Parathyroid adenoma (tissue), 2 donors: ENCODE measurements around the gene GRM7.

Source experiments
- H2AFZ ChIP-seq: fragments of 300-600 bp; sonication (generic); one replicate; pipeline ENCODE4 v1.7.0; 2017; ENCODE audit warnings: antibody characterized with exemption, mild to moderate bottlenecking
- H3K27ac ChIP-seq: fragments of 300-600 bp; sonication (generic); one replicate; pipeline ENCODE4 v1.7.0; 2017
- H3K27me3 ChIP-seq: fragments of 300-600 bp; sonication (generic); one replicate; pipeline ENCODE4 v1.7.0; 2017; ENCODE audit warnings: low read length; ENCODE audit not compliant: control insufficient read depth, insufficient read depth
- H3K36me3 ChIP-seq: fragments of 300-600 bp; sonication (generic); one replicate; pipeline ENCODE4 v1.7.0; 2017; ENCODE audit warnings: low read length; ENCODE audit not compliant: control insufficient read depth, insufficient read depth
- H3K4me1 ChIP-seq: fragments of 300-600 bp; sonication (generic); one replicate; pipeline ENCODE4 v1.7.0; 2017; ENCODE audit warnings: control low read depth
- H3K4me2 ChIP-seq: fragments of 300-600 bp; sonication (generic); one replicate; pipeline ENCODE4 v1.7.0; 2017; ENCODE audit warnings: low read length
- H3K4me3 ChIP-seq: fragments of 300-600 bp; sonication (generic); one replicate; pipeline ENCODE4 v1.7.0; 2017; ENCODE audit warnings: low read depth, low read length
- H3K79me2 ChIP-seq: fragments of 300-600 bp; sonication (generic); one replicate; pipeline ENCODE4 v1.7.0; 2017; ENCODE audit warnings: control low read depth
- H3K9ac ChIP-seq: fragments of 300-600 bp; sonication (generic); one replicate; pipeline ENCODE4 v1.7.0; 2017; ENCODE audit warnings: mild to moderate bottlenecking
- H3K9me3 ChIP-seq: fragments of 300-600 bp; sonication (generic); one replicate; pipeline ENCODE4 v1.7.0; 2017; ENCODE audit warnings: low read length; ENCODE audit not compliant: control insufficient read depth
- CTCF ChIP-seq: fragments of 300-600 bp; sonication (generic); IDR thresholded peaks from one replicate; pipeline ENCODE4 v1.7.0; 2017; ENCODE audit warnings: antibody characterized with exemption, mild to moderate bottlenecking
- donor health status: primary hyperparathyroidism.

The GRM7 gene

DNA sequence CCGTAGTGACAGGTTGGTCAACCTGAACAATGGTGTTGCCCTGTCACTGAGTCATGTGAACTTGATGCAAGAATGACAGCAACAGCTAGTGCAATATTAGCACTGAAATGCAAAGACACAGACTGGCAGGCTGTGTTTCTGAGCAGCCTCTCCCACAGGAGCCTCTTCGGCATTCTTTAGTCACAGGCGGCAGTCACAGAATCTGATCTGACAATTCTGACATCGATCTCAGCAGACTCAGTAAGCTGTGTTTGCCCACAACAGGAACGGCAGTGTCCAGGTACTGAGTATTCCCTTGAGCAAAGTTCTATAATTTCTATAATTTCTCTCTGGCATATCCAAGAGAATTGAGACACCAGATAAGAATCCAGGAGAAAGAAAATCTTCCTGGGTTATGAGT, 776.8 kb downstream of the GRM7 start:
- Histone ChIP-seq H3K36me3 (no peaks in the 10 kb centered on the region), H3K27ac (no peak overlapping the region), H3K9ac (no peak overlapping the region), H3K4me1 (no peaks in the 10 kb centered on the region), H3K27me3 (no peaks in the 10 kb centered on the region), H2AFZ (no peak overlapping the region), H3K4me2 (no peak overlapping the region), H3K4me3 (no peak overlapping the region), H3K9me3 (no peaks in the 10 kb centered on the region), H3K79me2 (no peaks in the 10 kb centered on the region)
- TF ChIP-seq CTCF, result no peak

- H3K9me3 ChIP-seq, result no peaks in the 10 kb centered on the region
- no peaks in the 10 kb centered on the region for H3K27me3 ChIP-seq
- no peak overlapping the region for H3K4me2 ChIP-seq
- H3K4me3 ChIP-seq, result no peak overlapping the region
- H3K36me3 ChIP-seq, result no peaks in the 10 kb centered on the region
- H2AFZ ChIP-seq, result no peak overlapping the region
- H3K27ac ChIP-seq, result no peak overlapping the region
- no peaks in the 10 kb centered on the region for H3K4me1 ChIP-seq
- H3K79me2 ChIP-seq, result no peaks in the 10 kb centered on the region
- H3K9ac ChIP-seq, result no peak overlapping the region
- no peak for TF ChIP-seq CTCF
Observed at GRCh38 chr3:7638103-7638502, 777.2 kb downstream of the GRM7 start.

GRCh38 chr3:7640787-7641186, 779.9 kb downstream of the GRM7 start:
- Histone ChIP-seq H3K27ac (no peak overlapping the region), H3K9me3 (no peaks in the 10 kb centered on the region), H3K36me3 (no peaks in the 10 kb centered on the region), H3K4me1 (no peaks in the 10 kb centered on the region), H2AFZ (no peak overlapping the region), H3K79me2 (no peaks in the 10 kb centered on the region), H3K4me3 (no peak overlapping the region), H3K9ac (no peak overlapping the region), H3K27me3 (no peaks in the 10 kb centered on the region), H3K4me2 (no peak overlapping the region)
- TF ChIP-seq CTCF, result no peak

DNA sequence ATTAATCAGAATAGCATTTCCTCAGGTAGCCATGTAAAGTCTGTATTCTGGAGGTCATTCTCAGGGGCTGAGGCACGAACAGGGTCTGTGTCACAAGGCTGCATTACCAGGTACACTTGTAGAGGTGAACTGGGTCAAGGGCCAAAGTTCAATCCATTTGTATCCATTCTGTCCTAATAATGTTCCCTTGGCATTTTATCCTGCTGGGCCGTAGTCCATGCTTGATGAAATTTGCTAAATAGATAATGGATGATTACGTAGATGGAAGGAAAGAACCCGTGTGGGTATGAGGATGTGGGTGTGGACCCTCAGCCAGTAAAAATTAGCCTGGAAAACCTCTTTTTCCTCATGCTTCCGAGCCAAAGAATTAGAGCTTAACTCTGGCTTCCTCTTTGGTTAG, 785.9 kb downstream of the GRM7 start:
- H3K27ac ChIP-seq, result no peak overlapping the region
- H3K4me1 ChIP-seq, result no peaks in the 10 kb centered on the region
- no peak overlapping the region for H3K9ac ChIP-seq
- no peaks in the 10 kb centered on the region for H3K27me3 ChIP-seq
- no peaks in the 10 kb centered on the region for H3K9me3 ChIP-seq
- no peak for TF ChIP-seq CTCF
- H3K4me2 ChIP-seq, result no peak overlapping the region
- no peak overlapping the region for H2AFZ ChIP-seq
- H3K36me3 ChIP-seq, result no peaks in the 10 kb centered on the region
- no peaks in the 10 kb centered on the region for H3K79me2 ChIP-seq
- no peak overlapping the region for H3K4me3 ChIP-seq

DNA sequence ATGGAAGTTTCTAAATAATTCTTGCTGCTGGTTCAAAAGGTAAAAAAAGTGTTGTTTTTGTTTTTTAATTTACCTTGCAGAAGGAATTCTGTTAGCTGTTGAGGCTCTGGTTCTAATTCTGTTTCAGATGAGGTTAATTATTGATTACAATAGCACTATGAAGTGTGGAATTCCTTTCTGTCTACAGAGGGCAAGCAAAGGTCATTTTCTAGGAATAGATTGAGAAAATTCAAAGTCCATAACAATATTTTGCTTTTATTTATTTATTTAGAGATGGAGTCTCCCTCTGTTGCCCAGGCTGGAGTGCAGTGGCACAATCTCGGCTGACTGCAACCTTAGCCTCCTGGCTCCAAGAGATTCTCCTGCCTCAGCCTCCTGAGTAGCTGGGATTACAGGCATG, 789.6 kb downstream of the GRM7 start:
- TF ChIP-seq CTCF, result no peak
- Histone ChIP-seq H3K27ac (no peak overlapping the region), H3K79me2 (no peaks in the 10 kb centered on the region), H3K9ac (no peak overlapping the region), H3K36me3 (no peaks in the 10 kb centered on the region), H3K27me3 (no peaks in the 10 kb centered on the region), H2AFZ (no peak overlapping the region), H3K4me2 (no peak overlapping the region), H3K4me3 (no peak overlapping the region), H3K4me1 (no peaks in the 10 kb centered on the region), H3K9me3 (no peaks in the 10 kb centered on the region)
